Purkinje cell (primary cell): ENCODE measurements around the gene ARF5. TPM values are rescaled to one million over a fixed set of nuclear protein-coding genes. Genes with fewer than 3 reads are reported as not detected.

ENCODE experiments used
- polyA plus RNA-seq: library from polyadenylated mRNA; unstranded; fragments of >200 nt; fragmentation: Nextera tagmentation; gene quantifications from 2 replicates; pipeline ENCODE4 v1.2.1, GENCODE V29; 2014

ARF5 gene
- polyA plus RNA-seq, result 61.3 and 79.5 TPM in 2 replicates

DNA sequence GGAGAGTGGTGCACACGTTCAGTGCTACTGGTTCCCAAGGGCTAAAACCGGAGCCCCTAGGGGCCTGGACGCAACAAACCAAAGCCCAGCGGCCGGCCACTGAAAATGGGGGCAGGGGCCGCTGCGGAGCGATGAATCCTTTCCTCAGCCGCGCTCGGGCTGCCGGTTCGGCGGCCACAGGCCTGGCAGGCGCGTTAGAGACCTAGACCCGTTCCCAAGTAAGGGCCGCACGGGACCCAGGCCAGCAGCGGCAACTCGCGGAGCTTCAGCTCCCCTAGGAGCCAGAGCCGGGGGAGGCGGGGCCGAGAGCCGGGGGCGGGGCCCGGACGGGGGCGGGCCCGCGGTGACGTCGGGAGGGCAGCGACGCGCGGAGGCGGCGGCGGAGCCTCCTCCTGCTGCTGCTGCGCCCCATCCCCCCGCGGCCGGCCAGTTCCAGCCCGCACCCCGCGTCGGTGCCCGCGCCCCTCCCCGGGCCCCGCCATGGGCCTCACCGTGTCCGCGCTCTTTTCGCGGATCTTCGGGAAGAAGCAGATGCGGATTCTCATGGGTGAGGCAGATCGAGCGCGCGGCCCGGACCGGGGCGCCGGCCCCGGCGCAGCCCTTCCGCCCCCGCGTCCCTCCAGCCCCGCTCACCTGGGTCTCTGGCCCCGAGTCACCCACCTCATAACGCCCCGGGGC is at the start of gene ARF5:
Gene ARF5, plus strand, starts transcription at position 393 of the 678 bp plus-strand sequence. Its CDS starts 88 bp downstream, at position 481.

DNA sequence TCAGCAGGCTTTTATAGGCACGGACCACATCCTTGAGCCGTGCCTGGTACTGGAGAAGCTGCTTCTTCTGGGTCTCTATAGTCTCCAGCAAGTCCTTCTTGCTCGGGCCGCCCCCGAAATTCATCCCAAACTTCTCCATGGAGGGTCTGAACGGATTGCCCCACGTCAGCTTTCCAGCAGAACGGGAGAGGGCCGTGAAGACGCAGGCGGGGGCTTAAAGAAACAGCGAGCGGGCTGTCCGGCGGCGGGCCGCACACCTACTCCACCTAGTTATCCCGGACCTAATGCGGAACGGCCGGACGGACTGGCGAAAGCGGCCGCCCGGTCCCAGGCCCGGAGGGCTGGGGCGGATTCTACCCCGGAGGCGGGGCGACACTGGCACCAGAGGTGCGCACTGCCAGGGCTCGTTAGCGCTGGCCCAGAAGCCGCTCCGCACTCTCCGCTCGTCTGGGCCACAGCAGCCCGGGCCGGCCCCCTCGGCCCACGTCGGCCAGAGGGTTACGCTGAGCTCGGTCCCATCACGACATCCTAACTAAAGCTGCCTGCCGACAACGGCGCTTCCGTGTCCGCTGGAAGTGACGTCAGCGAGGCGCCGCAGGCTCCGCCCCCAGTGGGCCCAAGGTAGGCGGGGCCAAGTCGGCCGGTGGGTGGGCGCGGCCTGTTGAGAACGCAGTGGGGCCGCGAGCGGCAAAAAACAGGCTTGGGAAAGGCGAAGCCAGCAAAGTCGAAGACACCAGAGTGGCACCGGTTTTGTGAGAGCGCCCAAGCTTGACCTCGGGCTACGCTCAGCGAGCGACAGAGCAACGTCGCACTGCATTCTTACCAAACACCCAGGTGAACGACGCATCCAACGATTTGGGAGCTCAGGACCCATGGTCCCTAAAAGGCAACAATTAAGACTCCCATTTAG is 2.9 kb upstream of the ARF5 start, which contains the start of gene GCC1:
Gene GCC1, minus strand, starts transcription at position 553 of the 910 bp plus-strand sequence. Its CDS starts 414 bp downstream, at position 139.

DNA sequence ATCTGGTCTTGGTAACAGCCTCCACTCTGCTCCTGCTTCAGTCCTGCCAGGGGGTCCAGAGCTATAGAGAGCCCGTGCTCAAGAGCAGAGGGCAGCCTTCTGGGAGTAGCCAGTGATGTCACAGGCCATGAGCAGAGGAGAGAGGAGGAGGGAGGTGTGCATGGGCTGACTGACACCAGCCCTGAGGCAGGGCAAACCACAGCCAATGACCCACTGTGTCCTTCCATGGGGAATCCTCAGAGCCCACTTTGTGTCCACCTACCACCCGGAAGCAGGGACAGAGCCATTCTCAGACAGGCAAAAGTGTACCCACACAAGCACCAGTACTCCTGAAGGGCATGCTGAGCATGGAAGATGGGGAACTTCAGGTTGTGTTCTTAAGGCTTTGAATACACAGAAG is 29.8 kb downstream of the ARF5 start, which contains the start of gene PAX4:
Gene PAX4, minus strand, starts transcription at position 101 of the 400 bp plus-strand sequence. CDS start 2,214 bp downstream, outside the sequence.

Other genes with a start within 250 kb of the ARF5 start
- 11.5 and 16.7 TPM in 2 replicates for gene ZNF800, start 195.7 kb upstream of the ARF5 start, polyA plus RNA-seq
- gene GCC1, start 2.8 kb upstream of the ARF5 start, polyA plus RNA-seq, result 1.2 and 1.7 TPM in 2 replicates
- gene FSCN3, start 5.3 kb downstream of the ARF5 start, polyA plus RNA-seq, result not detected in 2 replicates
- not detected in 2 replicates for gene PAX4, start 29.7 kb downstream of the ARF5 start, polyA plus RNA-seq
- gene SND1, start 63.8 kb downstream of the ARF5 start, polyA plus RNA-seq, result 26.5 and 29.2 TPM in 2 replicates